Upper lobe of right lung (tissue), 1 donor: ENCODE results near the gene SEC24C. TPM values are rescaled to one million over a fixed set of nuclear protein-coding genes. Genes with fewer than 3 reads are reported as not detected.
"Not testable (repeated sequence)": the region's sequence is repeated elsewhere in the genome, so short reads cannot be mapped to it uniquely, and the experiment has no call there.

ENCODE experiments used
- ATAC-seq: fragments of 200-7000 bp; cut with Tn5 transposase; one replicate; pipeline ENCODE4 v1.9.1; 2020; ENCODE audit warnings: mild to moderate bottlenecking, moderate library complexity
- DNase-seq: peaks from one replicate; pipeline ENCODE4 v3.0.0-alpha.2; 2020
- H3K27ac ChIP-seq: fragments of 200-600 bp; one replicate; pipeline ENCODE4 v1.8.0; 2022
- H3K27me3 ChIP-seq: fragments of 200-600 bp; one replicate; pipeline ENCODE4 v1.8.0; 2022; ENCODE audit warnings: mild to moderate bottlenecking
- H3K36me3 ChIP-seq: fragments of 200-600 bp; one replicate; pipeline ENCODE4 v1.8.0; 2022
- H3K4me1 ChIP-seq: fragments of 200-600 bp; one replicate; pipeline ENCODE4 v1.8.0; 2022
- H3K4me3 ChIP-seq: fragments of 200-600 bp; one replicate; pipeline ENCODE4 v1.8.0; 2022; ENCODE audit warnings: mild to moderate bottlenecking
- H3K9me3 ChIP-seq: fragments of 200-600 bp; one replicate; pipeline ENCODE4 v1.8.0; 2022
- intact Hi-C: fragments of 100-400 bp; cut with DNase I; formaldehyde crosslinking; loops from one replicate; pipeline ENCODE4 v1.11.0; 2022
- total RNA-seq: library from RNA; stranded (reverse); fragmentation: NEBNext Ultra II Directional; extraction: Animal tissue kit (Norgen Biotek cat#: 25700); gene quantifications from one replicate; pipeline ENCODE4 v1.2.1, GENCODE V29; 2021
- TF ChIP-seq, protein P1 (sequence below): fragments of 200-600 bp; IDR thresholded peaks from one replicate; pipeline ENCODE4 v1.8.0; 2022; ENCODE audit warnings: antibody characterized with exemption
- donor health status: DM: no; HTN: yes; CAD: no; lungs with severe emphysema.

The SEC24C gene
- total RNA-seq, 1 donor from 2014 or later: 71.0 TPM

DNA sequence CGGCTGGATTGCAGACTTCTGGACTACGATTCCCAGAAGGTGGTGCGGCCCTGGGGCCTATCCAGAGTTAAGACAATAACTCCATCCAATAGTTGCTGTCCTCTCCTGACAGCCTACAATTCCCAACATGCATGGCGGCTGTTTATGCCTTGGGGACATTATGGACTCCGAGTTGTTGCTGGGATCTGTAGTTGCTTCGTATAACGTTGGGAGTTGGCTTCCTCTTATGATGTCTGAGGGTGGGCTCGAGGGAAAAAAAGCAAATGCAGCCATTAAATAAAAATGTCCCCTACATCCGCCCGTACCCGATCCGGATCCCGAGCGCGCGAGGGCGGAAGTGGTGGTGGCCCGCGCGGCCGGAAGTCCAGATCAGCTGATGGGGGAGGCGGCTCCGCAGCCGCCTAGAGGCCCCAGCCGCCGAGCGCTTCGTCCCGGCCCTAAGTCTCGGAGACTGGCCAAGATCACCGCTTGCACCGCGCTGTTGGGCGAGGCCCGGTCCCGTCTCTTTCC lies 41.1 kb downstream of the SEC24C start, which contains the start of gene ZSWIM8:
Gene ZSWIM8 (plus strand): TSS at position 396 of the 510 bp plus-strand sequence. CDS start 273 bp downstream, outside the sequence.
- intact Hi-C loops: no loop called here
- Histone ChIP-seq H3K36me3 (peaks cover 14% of the 10 kb centered on the region), H3K27ac (peak within 1 kb of the TSS; percentile 85), H3K27me3 (no peaks in the 10 kb centered on the region), H3K9me3 (no peaks in the 10 kb centered on the region), H3K4me3 (peak within 1 kb of the TSS; percentile 86), H3K4me1 (peaks cover 43% of the 10 kb centered on the region)
- TF ChIP-seq, protein P1, sequence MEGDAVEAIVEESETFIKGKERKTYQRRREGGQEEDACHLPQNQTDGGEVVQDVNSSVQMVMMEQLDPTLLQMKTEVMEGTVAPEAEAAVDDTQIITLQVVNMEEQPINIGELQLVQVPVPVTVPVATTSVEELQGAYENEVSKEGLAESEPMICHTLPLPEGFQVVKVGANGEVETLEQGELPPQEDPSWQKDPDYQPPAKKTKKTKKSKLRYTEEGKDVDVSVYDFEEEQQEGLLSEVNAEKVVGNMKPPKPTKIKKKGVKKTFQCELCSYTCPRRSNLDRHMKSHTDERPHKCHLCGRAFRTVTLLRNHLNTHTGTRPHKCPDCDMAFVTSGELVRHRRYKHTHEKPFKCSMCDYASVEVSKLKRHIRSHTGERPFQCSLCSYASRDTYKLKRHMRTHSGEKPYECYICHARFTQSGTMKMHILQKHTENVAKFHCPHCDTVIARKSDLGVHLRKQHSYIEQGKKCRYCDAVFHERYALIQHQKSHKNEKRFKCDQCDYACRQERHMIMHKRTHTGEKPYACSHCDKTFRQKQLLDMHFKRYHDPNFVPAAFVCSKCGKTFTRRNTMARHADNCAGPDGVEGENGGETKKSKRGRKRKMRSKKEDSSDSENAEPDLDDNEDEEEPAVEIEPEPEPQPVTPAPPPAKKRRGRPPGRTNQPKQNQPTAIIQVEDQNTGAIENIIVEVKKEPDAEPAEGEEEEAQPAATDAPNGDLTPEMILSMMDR: no peak
- peak; percentile 89 for ATAC-seq
- peak; percentile 93 for DNase-seq

- peak overlapping the region; percentile 85 for H3K27ac ChIP-seq
- H3K27me3 ChIP-seq: no peaks in the 10 kb centered on the region
- DNase-seq: peak; percentile 81
- peak; percentile 52 for ATAC-seq
- no peaks in the 10 kb centered on the region for H3K9me3 ChIP-seq
- intact Hi-C loops: no loop called here
- peaks cover 21% of the 10 kb centered on the region for H3K36me3 ChIP-seq
- H3K4me3 ChIP-seq: peak overlapping the region; percentile 86
- H3K4me1 ChIP-seq: peaks cover 37% of the 10 kb centered on the region
- TF ChIP-seq, protein P1: no peak
Observed at GRCh38 chr10:73785721-73786511, 41.7 kb downstream of the SEC24C start.

GRCh38 chr10:73786512-73786885 lies 42.3 kb downstream of the SEC24C start:
- intact Hi-C loops: no loop called here
- H3K4me3 ChIP-seq: peak overlapping the region; percentile 86
- no peak for ATAC-seq
- peaks cover 27% of the 10 kb centered on the region for H3K36me3 ChIP-seq
- no peaks in the 10 kb centered on the region for H3K9me3 ChIP-seq
- peaks cover 33% of the 10 kb centered on the region for H3K4me1 ChIP-seq
- DNase-seq: no peak
- H3K27ac ChIP-seq: peak overlapping the region; percentile 85
- TF ChIP-seq, protein P1: no peak
- H3K27me3 ChIP-seq: no peaks in the 10 kb centered on the region

- ATAC-seq, H3K27me3 ChIP-seq, DNase-seq, H3K27ac ChIP-seq, H3K9me3 ChIP-seq, intact Hi-C loops: not testable (repeated sequence)
- Histone ChIP-seq H3K4me3 (peak overlapping the region; percentile 86), H3K36me3 (peaks cover 34% of the 10 kb centered on the region), H3K4me1 (peaks cover 33% of the 10 kb centered on the region)
Observed at GRCh38 chr10:73787031-73787800, 43.0 kb downstream of the SEC24C start.

- H3K36me3 ChIP-seq: peaks cover 52% of the 10 kb centered on the region
- H3K4me3 ChIP-seq: no peak overlapping the region
- H3K4me1 ChIP-seq: peaks cover 24% of the 10 kb centered on the region
- intact Hi-C loops: no loop called here
- TF ChIP-seq, protein P1: no peak
- H3K27ac ChIP-seq: no peak overlapping the region
- ATAC-seq (no peak), DNase-seq (no peak)
- no peaks in the 10 kb centered on the region for H3K9me3 ChIP-seq
- no peaks in the 10 kb centered on the region for H3K27me3 ChIP-seq
Observed at GRCh38 chr10:73788864-73789658, 44.9 kb downstream of the SEC24C start.
